ENCODE data around the gene PPWD1.

GRCh38 chr5:65588694-65589093 is 25.6 kb downstream of the PPWD1 start:
- TF ChIP-seq CTCF (IDR thresholded peaks at IDR 0.05) (no peak), POLR2A (IDR thresholded peaks at IDR 0.05; ENCODE audit: low read depth) (no peak), POLR2AphosphoS5 (IDR thresholded peaks at IDR 0.05) (no peak), EP300 (IDR thresholded peaks at IDR 0.05) (no peak)
